Ureter (tissue), 1 donor: ENCODE data around the gene ZBTB17. TPM values are rescaled to one million over a fixed set of nuclear protein-coding genes. Genes with fewer than 3 reads are reported as not detected.
"Not testable (repeated sequence)": the region's sequence is repeated elsewhere in the genome, so short reads cannot be mapped to it uniquely, and the experiment has no call there.

Experiments
- DNase-seq: peaks from one replicate; pipeline ENCODE4 v3.0.0-alpha.2; 2020; ENCODE audit warnings: low spot score
- total RNA-seq: library from RNA; stranded (reverse); gene quantifications from one replicate; pipeline ENCODE4 v1.2.4, GENCODE V29; 2023
- donor health status: DM: yes; HTN: yes; CAD: no.

Gene ZBTB17
- total RNA-seq, 1 donor from 2014 or later, result 44.4 TPM

DNA sequence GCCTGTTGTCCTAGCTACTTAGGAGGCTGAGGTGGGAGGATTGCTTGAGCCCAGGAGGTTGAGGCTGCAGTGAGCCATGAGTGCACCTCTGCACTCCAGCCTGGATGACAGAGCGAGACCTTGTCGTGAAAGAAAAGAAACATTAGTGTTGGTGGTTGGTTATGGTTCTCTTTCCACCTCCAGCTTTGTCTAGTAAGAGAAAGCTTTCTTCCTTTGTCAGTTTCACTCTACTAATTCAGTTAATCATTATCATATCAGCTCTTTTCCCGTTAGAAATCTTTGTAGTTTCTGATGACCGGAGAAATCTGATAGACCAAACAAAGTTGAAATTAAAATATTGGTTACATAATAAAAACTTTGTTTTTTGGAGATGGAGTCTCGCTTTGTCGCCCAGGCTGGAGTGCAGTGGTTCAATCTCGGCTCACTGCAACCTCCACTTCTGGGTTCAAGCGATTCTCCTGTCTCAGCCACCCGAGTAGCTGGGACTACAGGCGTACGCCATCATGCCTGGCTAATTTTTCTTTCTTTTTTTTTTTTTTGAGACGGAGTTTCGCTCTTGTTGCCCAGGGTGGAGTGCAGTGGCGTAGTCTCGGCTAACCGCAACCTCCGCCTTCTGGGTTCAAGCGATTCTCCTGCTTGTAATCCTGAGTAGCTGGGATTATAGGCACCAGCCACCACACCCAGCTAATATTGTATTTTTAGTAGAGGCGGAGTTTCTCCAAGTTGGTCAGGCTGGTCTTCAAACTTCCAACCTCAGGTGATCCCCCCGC is 78.9 kb downstream of the ZBTB17 start:
- DNase-seq, result not testable (repeated sequence)

GRCh38 chr1:15895233-15895632 is 80.7 kb downstream of the ZBTB17 start:
- DNase-seq, result no peak

DNA sequence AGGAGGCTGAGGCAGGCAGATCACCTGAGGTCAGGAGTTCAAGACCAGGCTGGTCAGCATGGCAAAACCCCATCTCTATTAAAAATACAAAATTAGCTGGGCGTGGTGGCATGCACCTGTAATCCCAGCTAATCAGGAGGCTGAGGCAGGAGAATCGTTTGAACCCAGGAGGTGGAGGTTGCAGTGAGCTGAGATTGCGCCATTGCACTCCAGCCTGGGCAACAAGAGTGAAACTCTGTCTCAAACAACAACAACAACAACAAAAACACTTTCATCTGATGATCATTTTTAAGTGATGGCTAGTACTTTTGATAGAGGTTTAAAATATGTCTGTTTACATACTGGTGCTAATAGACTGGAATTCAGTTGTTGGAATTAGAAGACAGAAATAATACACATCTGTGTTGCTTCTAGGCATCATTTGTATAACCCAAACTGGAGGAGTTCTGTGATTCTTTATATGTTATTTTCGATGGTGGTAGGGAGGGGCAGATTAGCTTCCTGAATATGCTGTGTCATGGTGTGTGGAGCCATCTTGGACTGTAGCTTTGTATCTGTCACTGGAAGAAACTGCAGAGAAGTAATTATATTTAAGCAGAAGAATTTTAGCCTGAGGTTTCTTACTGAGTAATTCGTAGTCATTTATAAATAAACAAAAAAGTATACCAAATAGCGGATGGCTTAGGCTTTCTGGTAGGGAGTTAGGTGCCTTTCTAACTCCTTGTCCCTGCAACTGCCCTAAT is 82.9 kb downstream of the ZBTB17 start:
- not testable (repeated sequence) for DNase-seq

Other genes starting within 250 kb of the ZBTB17 start
- 3.9 TPM for gene SLC25A34, start 239.8 kb downstream of the ZBTB17 start, total RNA-seq
- not detected for gene TMEM82, start 233.6 kb downstream of the ZBTB17 start, total RNA-seq
- gene FBLIM1, start 217.3 kb downstream of the ZBTB17 start, total RNA-seq, result 81.8 TPM
- 0.96 TPM for gene UQCRHL, start 168.5 kb downstream of the ZBTB17 start, total RNA-seq
- 85.2 TPM for gene SPEN, start 128.4 kb downstream of the ZBTB17 start, total RNA-seq
- not detected for gene SRARP, start 28.1 kb upstream of the ZBTB17 start, total RNA-seq
- gene HSPB7, start 41.9 kb upstream of the ZBTB17 start, total RNA-seq, result 36.2 TPM
- 2.2 TPM for gene CLCNKA, start 45.9 kb upstream of the ZBTB17 start, total RNA-seq
- gene CLCNKB, start 67.7 kb upstream of the ZBTB17 start, total RNA-seq, result 0.65 TPM
- gene FAM131C, start 97.5 kb upstream of the ZBTB17 start, total RNA-seq, result 0.60 TPM
- gene EPHA2, start 180.0 kb upstream of the ZBTB17 start, total RNA-seq, result 58.9 TPM
- 24.8 TPM for gene ARHGEF19, start 236.6 kb upstream of the ZBTB17 start, total RNA-seq